Panc1 (cell line): ENCODE results near the gene SUPT3H. TPM values are rescaled to one million over a fixed set of nuclear protein-coding genes. Genes with fewer than 3 reads are reported as not detected.

Source experiments
- ATAC-seq: fragments of 200-7000 bp; cut with Tn5 transposase; 2 replicates; pipeline ENCODE4 v1.9.1; 2020; ENCODE audit warnings: mild to moderate bottlenecking, moderate library complexity
- BruUV-seq: library from RNA; stranded (reverse); fragments of 400-500 nt; replicated peaks from 2 replicates; lab custom pipeline; 2021; lab: Mats Ljungman, UMichigan
- CTCF ChIA-PET: fragments of 300-600 bp; sonication (Branson Sonifier 250); formaldehyde crosslinking; loops from one replicate; lab custom pipeline; 2022; ENCODE audit warnings: antibody characterized with exemption; lab: Charles Lee
- POLR2A ChIA-PET: fragments of 300-600 bp; sonication (Branson Sonifier 250); formaldehyde crosslinking; loops from one replicate; lab custom pipeline; 2022; ENCODE audit warnings: antibody characterized with exemption; lab: Charles Lee
- DNase-seq: peaks from one replicate; pipeline ENCODE4 v3.0.0-alpha.2; 2010; ENCODE audit warnings: low read depth, low spot score
- H3K27ac ChIP-seq: 2 replicates; pipeline ENCODE4 v1.5.1; 2011; ENCODE audit warnings: mild to moderate bottlenecking, low read length, inconsistent platforms
- H3K27me3 ChIP-seq: fragments of 200-500 bp; sonication (Bioruptor generic); 2 replicates; pipeline ENCODE4 v1.6.0; 2014; ENCODE audit warnings: low read length, inconsistent platforms; ENCODE audit not compliant: control insufficient read depth, insufficient read depth
- H3K36me3 ChIP-seq: fragments of 200-500 bp; sonication (Bioruptor generic); 2 replicates; pipeline ENCODE4 v1.5.1; 2014; ENCODE audit warnings: inconsistent platforms, mild to moderate bottlenecking, low read length, moderate library complexity; ENCODE audit not compliant: control insufficient read depth, insufficient read depth
- H3K4me1 ChIP-seq: 2 replicates; pipeline ENCODE4 v1.5.1; 2011; ENCODE audit warnings: inconsistent platforms, mild to moderate bottlenecking, low read length, moderate library complexity; ENCODE audit not compliant: control insufficient read depth, insufficient read depth
- H3K4me3 ChIP-seq, 2 experiments: 2 replicates each; pipeline ENCODE4 v1.5.1; 2011 to 2012; ENCODE audit warnings: low read depth in 2 of 2, low read length in 2 of 2, mild to moderate bottlenecking in 2 of 2, inconsistent platforms in 1 of 2, moderate library complexity in 1 of 2
- H3K9me3 ChIP-seq: fragments of 200-500 bp; sonication (Bioruptor generic); 2 replicates; pipeline ENCODE4 v1.5.1; 2014; ENCODE audit warnings: low read depth, mild to moderate bottlenecking, inconsistent platforms, low read length, moderate library complexity; ENCODE audit not compliant: control insufficient read depth, insufficient read depth
- POLR2AphosphoS5 ChIP-seq: IDR thresholded peaks from 2 replicates; pipeline ENCODE4 v1.6.1; 2012; ENCODE audit warnings: mild to moderate bottlenecking, low read depth, low read length, moderate library complexity
- SIN3A ChIP-seq: IDR thresholded peaks from 2 replicates; pipeline ENCODE4 v1.6.1; 2012; ENCODE audit warnings: low read depth, mild to moderate bottlenecking, low read length, moderate library complexity, borderline replicate concordance; ENCODE audit not compliant: insufficient read depth
- TCF7L2 ChIP-seq: IDR thresholded peaks from 2 replicates; pipeline ENCODE4 v1.6.1; 2011; ENCODE audit warnings: mild to moderate bottlenecking, low read depth, low read length, inconsistent platforms
- in situ Hi-C: cut with HindIII; loops from 2 replicates; pipeline ENCODE4 v1.10.0; 2016; ENCODE audit warnings: low sequenced_read_pairs, low pct_unique_long_range_greater_than_20kb
- intact Hi-C: fragments of 100-400 bp; cut with micrococcal nuclease; formaldehyde crosslinking; loops from one replicate; pipeline ENCODE4 v1.10.0; 2022; ENCODE audit not compliant: unreplicated experiment
- total RNA-seq: library from RNA; stranded (reverse); gene quantifications from one replicate; pipeline ENCODE4 v1.2.1, GENCODE V29; 2021; ENCODE audit not compliant: unreplicated experiment
- TF ChIP-seq, protein P1 (sequence below), 2 experiments: IDR thresholded peaks; 2 replicates each; pipeline ENCODE4 v1.6.1; 2011 to 2012; ENCODE audit warnings: low read depth in 2 of 2, control low read depth in 1 of 2, low read length in 1 of 2, mild to moderate bottlenecking in 1 of 2, moderate library complexity in 1 of 2; ENCODE audit not compliant: insufficient read depth in 1 of 2
- TF ChIP-seq, protein P2 (sequence below): fragments of 450-650 bp; IDR thresholded peaks from 2 replicates; pipeline ENCODE4 v1.5.1; 2017; ENCODE audit warnings: mild to moderate bottlenecking

The SUPT3H gene
- total RNA-seq, 1 experiment from 2014 or later, result 11.0 TPM

DNA sequence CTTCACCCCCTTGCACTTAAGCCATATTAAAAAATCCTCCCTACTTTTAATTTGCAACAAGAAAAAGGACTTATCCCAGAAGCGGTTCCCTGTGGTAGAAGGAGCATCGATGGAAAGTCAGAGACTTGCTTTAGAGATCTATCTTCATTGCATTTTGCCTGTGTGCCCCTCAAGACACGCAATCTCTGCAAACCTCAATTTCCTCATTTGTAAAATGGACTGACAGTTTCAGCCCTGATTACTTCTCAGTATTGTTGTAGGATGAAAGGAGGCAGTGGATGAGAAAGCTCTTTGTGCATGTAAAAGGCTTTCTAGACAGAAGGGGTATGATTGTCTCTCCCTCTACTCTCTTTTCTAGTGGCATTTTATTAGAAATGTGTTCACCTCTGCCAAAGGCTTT, 580.0 kb downstream of the SUPT3H start:
- intact Hi-C loops (no loop called here), in situ Hi-C loops (no loop called here)
- CTCF ChIA-PET, result no interaction called here
- no peak overlapping the region for H3K27ac ChIP-seq
- no TSS peak for BruUV-seq
- H3K27me3 ChIP-seq, result peaks cover 16% of the 10 kb centered on the region
- no peak for TF ChIP-seq SIN3A
- no peak for TF ChIP-seq TCF7L2
- TF ChIP-seq, protein P1, sequence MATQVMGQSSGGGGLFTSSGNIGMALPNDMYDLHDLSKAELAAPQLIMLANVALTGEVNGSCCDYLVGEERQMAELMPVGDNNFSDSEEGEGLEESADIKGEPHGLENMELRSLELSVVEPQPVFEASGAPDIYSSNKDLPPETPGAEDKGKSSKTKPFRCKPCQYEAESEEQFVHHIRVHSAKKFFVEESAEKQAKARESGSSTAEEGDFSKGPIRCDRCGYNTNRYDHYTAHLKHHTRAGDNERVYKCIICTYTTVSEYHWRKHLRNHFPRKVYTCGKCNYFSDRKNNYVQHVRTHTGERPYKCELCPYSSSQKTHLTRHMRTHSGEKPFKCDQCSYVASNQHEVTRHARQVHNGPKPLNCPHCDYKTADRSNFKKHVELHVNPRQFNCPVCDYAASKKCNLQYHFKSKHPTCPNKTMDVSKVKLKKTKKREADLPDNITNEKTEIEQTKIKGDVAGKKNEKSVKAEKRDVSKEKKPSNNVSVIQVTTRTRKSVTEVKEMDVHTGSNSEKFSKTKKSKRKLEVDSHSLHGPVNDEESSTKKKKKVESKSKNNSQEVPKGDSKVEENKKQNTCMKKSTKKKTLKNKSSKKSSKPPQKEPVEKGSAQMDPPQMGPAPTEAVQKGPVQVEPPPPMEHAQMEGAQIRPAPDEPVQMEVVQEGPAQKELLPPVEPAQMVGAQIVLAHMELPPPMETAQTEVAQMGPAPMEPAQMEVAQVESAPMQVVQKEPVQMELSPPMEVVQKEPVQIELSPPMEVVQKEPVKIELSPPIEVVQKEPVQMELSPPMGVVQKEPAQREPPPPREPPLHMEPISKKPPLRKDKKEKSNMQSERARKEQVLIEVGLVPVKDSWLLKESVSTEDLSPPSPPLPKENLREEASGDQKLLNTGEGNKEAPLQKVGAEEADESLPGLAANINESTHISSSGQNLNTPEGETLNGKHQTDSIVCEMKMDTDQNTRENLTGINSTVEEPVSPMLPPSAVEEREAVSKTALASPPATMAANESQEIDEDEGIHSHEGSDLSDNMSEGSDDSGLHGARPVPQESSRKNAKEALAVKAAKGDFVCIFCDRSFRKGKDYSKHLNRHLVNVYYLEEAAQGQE (IDR thresholded peaks at IDR 0.05; ENCODE audit: insufficient read depth in 1 of 2, low read depth in 2 of 2, low read length in 1 of 2), result no peak
- TF ChIP-seq, protein P2, sequence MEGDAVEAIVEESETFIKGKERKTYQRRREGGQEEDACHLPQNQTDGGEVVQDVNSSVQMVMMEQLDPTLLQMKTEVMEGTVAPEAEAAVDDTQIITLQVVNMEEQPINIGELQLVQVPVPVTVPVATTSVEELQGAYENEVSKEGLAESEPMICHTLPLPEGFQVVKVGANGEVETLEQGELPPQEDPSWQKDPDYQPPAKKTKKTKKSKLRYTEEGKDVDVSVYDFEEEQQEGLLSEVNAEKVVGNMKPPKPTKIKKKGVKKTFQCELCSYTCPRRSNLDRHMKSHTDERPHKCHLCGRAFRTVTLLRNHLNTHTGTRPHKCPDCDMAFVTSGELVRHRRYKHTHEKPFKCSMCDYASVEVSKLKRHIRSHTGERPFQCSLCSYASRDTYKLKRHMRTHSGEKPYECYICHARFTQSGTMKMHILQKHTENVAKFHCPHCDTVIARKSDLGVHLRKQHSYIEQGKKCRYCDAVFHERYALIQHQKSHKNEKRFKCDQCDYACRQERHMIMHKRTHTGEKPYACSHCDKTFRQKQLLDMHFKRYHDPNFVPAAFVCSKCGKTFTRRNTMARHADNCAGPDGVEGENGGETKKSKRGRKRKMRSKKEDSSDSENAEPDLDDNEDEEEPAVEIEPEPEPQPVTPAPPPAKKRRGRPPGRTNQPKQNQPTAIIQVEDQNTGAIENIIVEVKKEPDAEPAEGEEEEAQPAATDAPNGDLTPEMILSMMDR, result no peak
- TF ChIP-seq POLR2AphosphoS5, result no peak
- H3K4me3 ChIP-seq, result no peak overlapping the region
- ATAC-seq, result no peak
- no peaks in the 10 kb centered on the region for H3K36me3 ChIP-seq
- no peak for DNase-seq
- H3K9me3 ChIP-seq, result no peaks in the 10 kb centered on the region
- H3K4me1 ChIP-seq, result no peaks in the 10 kb centered on the region
- POLR2A ChIA-PET, result no interaction called here

DNA sequence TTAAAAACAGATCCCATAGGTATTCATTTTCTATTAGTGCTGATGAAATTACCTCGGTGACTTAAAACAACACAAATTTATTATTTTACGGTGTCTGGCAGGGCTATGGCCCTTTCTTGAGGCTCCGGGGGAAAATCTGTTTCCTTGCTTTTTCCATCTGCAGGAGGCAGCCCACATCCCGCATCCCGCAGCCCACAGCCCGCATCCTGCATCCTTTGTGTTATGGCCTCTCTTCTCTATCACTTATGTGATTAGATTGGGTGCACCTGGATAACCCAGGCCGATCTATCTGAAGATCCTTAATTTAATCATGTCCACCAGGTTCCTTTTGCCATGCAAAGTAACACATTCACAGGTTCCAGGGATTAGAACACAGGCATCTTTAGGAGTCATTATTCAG, 582.4 kb downstream of the SUPT3H start:
- Histone ChIP-seq H3K27ac (no peak overlapping the region), H3K36me3 (no peaks in the 10 kb centered on the region), H3K4me3 (no peak overlapping the region), H3K4me1 (no peaks in the 10 kb centered on the region), H3K9me3 (no peaks in the 10 kb centered on the region), H3K27me3 (peaks cover 10% of the 10 kb centered on the region)
- POLR2A ChIA-PET, result no interaction called here
- DNase-seq (no peak), ATAC-seq (no peak)
- CTCF ChIA-PET, result no interaction called here
- no TSS peak for BruUV-seq
- intact Hi-C loops, result no loop called here
- TF ChIP-seq, protein P1 (IDR thresholded peaks at IDR 0.05; ENCODE audit: insufficient read depth in 1 of 2, low read depth in 2 of 2, low read length in 1 of 2), result no peak
- TF ChIP-seq, protein P2, result no peak
- TF ChIP-seq POLR2AphosphoS5 (no peak), TCF7L2 (no peak), SIN3A (no peak)
- in situ Hi-C loops, result no loop called here
